LoVo (cell line): ENCODE measurements around the gene SNAP47.

ENCODE experiments used
- DNase-seq: peaks from one replicate; pipeline ENCODE4 v3.0.0-alpha.2; 2016; ENCODE audit warnings: low spot score

The SNAP47 gene

DNA sequence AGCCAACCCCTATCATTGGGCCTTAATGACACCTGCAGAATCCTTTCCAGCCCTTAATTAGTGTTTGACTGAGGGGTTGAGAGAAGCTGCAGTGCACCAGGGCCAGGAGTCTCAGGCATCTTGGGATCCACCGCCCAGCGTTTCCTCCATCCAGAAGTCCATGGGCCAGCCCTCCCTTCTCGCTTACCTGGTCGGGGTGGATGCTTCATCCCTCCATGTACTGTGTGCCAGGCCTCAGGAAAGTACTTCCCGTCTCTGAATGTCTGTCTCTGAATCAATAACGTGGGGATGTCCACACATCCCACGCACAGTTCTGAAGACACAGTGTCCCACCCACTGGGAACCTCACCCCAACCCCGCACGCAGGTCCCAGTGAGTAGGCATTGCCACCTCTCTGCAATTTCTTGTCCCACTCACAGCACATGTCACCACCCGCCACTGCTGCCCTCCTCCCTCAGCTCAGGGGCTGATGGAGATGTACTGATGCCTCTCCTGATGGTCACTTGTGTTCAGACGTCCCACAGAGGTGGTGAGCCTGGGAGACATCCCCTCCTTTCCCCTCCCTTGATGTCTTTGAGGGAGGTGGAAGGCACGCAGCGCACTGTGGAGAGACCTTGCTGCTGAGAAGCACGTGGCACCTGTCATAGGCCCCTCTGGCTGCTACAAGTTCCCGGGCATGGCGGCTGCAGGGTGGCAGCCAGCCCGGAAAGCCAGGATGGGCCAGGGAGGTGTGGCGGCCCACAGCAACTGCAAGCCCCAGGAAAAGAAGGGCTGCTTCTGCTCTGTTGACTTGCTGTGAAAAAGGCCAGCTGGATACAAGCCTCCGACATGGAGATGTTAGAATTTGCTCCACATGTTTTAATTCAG is 50.8 kb downstream of the SNAP47 start:
- DNase-seq, result no peak

DNA sequence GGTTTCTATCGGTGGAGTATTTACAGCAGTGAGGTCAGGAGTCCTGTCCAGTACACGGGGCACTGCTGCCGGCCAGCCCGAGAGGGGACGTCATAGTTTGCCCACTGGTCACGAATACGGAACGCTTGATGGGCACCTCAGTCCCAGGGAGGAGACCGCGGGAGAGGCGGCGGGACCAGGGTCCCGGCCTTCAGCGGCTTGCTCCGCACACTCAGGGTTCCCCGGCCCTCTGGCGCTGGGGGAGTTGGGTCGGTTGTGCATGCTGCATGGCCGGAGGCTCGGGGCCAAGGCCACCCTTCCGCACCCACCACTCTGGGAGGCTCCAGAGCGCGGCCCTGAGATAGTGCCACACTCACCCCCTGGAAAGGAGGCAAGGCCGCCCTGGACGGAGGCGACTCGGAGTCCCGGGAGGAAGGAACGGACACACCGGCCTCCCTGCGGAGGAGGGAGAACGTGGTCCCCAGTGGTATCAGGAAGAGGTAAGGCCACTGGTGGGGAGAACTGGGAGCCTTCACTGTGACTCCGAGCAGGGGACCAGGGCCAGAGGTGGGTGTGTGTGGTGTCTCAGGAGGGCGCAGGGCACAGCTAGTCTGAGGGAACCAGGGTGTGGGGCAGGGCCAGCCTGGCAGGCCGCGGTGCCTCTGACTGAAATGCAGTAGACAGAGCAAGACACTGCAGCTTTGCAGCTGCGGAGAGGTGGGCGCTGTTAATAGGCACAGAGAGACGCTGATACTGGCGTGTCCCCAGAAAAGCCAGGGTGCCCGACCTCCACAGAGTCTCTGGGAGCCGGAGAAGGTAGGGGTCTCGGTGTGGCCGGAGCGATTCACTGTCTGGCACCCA is 51.7 kb downstream of the SNAP47 start:
- DNase-seq, result no peak

DNA sequence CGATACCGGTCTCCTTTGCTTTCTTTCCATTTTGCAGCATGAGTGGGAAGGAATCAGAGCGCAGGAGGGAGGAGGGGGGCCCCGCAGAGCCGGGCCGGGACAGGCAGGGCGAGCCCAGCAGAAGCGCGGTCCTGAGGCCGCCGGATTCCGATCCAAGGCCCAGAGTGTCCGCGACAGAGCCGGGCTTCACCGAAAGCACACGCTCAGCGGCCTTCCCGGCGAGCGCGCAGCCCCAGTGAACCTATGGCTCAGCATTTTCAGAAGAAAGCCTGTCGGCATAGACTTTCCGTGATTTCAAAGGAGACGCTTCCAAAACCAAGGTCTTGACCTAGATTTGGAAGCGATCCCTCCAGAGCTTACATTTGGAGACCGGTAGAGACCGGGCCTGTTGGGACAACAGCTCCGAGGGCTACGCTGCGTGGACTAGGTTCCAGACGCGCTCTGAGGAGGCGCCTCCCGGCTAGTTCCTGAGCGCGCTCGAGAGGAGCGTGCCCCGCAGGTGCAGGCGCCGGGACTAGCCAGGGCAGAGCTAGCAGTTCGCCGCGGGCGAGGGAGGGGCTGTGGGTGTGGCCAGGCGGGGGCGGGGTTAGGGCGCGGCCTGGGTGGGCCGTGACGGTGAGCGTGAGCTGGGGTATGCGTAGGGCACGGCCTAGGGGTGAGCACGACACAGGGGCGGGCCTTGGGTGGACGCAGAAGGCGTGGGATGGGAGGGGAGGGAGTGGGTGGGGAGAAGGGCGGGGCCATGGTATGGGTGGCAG is 52.5 kb downstream of the SNAP47 start:
- DNase-seq, result peak; percentile 96

DNA sequence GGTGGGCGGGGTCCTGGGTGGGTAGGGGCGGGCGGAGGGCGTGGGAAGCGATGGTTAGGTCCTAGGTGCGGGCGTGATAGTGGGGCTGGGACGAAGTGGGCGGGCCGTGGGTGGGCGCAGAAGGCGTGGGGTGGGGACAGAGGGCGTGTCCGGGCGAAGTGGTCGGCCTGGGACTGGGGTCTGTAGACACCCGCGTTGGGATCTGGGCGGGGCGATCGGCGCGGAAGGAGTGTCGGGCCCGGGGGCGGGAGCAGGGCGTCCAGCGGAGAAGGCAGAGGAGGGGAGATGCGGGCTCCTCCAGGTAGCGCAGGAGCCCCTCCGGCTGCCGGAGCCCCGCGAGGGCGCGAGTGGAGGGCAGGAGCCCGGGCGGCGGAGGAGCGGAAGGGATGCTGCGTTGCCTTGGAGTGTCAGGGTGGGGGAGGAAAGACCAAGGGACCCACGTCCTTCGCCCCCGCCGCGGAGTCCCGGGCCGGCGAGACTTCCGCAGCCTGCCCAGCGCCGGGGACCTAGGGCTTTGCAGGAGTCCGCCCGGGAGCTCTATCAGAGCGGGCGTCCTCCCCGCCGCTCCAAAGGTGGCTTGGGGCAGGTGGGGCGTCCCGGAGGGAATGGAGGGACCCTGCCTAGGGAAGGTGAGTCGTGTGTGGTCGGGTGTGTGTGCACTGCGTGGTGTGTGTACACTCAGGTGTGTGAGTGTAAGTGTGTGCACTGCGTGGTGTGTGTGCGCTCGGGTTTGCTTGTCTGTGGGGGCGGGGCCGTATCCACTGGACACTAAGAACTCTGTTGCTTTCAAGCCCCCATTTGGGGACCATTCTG is 53.2 kb downstream of the SNAP47 start:
- peak; percentile 82 for DNase-seq

DNA sequence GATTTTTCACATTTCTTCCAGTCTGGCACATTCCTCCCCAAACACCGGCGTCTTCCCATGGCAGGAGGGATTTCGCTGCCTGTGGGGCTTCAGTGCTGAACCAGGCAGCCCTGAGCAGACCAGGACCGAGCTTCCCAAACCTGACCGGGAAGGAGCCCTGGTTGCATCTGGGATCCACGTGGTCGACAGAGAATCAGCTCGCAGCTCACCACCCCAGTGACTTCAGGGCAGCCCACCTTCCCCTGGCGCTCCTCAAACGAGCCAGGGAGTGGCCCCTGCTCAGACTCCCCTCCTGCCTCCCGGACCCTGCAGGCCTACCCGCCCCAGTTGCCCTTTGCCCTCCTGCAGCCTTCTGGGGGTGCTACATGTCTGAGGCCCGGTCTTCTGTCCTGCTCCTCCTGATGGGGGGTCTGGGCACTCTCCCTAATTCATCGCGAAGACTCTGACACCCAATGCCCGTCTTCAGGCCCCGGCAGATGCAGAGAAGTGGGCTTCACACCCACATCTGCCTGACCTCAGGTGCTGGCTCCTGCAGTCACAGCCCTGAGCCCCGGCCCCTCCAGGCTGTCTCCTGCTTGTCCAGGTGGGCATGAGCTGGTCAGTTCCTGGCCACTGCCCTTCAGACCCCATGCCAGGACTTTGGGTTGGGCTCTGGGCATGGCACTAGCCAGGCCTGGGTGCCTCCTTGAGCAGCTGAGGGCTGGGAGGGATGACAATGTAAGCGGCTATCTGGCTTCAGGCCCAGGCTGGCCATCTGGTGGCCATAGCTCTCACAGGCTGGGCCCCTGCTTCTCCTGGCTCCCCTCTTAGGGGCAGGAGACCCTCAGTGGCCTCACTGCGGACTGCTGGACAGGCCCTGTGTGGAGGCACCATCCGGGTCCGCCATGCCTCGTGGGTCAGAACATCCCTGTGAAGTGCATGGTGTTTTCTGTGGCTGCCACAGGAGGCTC is 54.1 kb downstream of the SNAP47 start:
- no peak for DNase-seq

DNA sequence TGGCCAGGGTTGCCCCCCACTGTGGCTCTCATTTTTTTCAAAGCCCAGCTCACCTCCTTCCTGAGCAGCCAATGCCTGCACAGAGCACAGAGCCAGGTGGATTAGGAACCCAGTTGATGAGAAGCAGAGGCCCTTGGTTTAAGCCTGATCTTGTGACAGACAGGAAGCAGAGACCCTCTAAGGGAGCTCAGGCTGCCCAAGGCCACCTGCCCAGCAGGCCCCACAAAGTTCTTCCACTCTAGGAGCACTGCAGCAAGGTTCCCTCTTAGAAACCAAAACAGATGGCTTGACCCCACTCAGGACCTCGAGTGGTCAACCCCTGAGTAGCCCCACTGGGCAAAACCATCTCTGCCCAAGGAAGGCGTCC is 54.8 kb downstream of the SNAP47 start:
- no peak for DNase-seq

DNA sequence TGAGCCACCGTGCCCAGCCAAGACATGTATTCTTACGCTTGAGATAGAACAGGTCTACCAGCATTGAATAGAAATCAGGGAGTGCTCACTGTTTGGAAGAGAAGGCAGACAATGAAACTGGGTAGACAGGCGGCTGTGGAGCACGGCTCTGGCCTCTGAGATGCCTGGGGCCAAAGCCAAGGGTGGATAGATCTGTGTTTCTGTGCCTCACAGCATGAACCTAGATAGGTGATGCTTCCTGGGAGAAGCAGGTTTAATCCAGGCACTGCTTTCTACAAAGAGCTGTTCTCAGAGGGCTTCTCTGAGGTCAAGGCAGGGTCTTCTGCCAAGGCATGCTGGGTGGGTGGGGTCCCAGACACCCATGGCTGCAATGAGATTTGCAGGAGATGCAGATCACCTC is 55.6 kb downstream of the SNAP47 start:
- DNase-seq, result no peak

DNA sequence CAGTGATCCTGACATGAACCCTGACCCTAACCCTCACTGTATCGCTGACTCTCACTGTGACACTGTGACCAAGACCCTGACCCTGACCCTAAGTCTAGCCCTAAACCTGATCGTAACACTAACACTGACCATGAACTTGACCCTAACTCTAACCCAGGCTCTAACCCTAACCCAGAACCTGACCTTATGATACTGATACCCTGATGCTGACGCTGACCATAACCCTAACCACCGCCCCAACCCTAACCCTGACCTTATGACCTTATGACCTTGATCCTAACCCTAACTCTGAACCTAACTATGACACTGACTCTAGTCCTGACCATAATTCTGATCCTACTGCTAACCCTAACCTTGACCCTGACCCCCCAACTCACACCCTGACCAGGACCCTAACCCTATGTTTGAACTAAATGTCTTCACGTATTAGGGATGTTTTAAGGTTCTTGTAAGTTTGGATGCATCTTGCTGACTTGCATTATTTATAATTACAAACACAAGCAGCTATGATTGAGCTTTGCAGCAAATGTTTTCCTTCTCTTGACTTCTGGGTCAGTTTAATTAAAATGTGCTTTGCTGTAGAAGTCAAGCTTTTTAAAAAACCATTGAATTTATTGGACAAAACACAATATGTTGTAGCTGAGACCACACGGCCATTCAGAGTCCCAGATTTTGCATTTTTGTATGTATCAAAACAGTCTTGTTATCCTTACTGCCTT is 56.3 kb downstream of the SNAP47 start:
- no peak for DNase-seq

DNA sequence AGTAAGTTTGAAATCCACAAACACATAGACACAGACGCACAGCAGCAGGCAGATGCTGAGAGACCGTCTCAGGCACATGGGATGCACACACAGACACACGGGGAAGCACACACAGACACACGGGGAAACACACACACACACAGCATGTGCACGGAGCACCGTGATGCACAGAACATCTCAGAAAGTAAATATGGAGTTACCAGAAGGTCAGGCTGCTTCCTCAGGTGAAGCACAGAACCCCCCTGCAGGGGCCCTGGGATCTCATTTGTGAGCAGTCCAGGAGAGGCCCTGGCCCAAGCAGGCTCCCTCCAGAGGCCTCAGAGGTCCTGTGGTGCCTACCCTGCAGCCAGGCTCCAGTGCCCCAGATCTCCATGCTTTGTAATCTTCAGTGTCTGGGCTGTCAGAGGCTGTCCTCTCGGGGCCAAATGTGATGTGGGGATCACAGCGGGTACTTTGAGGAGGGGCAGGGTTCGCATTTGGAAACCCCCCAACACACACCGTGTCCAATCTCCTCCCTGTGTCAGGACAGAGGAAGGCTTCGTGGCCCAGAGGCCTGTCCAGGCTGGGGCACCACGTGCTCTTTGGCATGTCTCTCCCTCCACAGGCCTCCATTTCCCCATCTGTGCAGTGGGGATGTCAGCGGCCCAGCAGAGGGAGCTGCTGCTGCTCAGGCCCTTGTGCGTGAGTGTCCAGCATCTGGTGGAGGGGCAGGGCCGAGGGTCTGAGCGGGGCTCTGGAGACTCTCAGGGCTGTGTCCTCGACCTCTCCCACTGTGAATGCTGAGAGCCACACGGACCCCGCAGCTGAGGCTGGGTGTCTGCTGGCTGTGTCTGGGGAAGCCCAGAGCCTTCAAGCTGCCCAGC is 57.2 kb downstream of the SNAP47 start:
- DNase-seq, result no peak

DNA sequence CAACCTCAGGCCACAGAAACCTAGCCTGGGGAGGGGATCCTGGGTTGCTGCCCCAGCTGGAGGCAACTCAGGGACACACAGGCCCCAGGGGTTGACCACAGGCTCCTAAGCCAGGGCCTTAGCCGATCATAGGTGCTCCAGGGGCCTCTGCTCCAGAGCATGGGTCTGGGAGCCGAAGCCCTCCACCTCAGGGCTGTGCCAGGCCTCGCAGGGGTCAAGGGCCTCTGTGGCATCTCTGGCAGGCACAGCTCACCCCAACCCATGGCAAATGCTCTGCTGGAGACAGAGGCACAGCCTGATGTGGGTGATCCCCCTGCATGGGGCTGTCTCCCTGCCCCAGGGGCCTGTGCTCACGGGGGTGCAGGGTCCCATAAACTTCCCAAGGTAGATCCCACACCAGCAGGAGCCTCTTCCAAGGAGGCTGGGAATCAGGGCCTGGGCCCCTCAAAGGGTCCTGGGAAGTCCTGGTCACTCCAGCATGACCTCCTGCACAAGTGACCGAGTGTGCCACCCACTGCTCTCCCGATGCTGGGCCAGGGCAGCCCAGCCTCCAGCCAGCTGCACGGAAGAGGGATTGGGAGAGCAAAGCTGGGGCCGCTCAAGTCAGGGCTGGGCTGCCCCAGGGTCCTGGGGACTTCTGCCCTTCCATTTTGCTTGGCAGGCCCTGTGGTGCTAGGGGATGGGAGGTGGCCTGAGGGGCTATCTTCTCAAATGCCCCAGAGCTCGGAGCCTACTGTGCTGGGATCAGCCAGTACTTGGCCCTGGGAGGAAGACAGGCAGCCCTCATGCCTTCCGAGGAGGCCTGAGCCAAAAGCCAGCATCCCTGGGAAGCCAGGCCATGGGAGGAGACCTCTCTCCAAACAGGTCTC is 58.1 kb downstream of the SNAP47 start:
- DNase-seq, result no peak

DNA sequence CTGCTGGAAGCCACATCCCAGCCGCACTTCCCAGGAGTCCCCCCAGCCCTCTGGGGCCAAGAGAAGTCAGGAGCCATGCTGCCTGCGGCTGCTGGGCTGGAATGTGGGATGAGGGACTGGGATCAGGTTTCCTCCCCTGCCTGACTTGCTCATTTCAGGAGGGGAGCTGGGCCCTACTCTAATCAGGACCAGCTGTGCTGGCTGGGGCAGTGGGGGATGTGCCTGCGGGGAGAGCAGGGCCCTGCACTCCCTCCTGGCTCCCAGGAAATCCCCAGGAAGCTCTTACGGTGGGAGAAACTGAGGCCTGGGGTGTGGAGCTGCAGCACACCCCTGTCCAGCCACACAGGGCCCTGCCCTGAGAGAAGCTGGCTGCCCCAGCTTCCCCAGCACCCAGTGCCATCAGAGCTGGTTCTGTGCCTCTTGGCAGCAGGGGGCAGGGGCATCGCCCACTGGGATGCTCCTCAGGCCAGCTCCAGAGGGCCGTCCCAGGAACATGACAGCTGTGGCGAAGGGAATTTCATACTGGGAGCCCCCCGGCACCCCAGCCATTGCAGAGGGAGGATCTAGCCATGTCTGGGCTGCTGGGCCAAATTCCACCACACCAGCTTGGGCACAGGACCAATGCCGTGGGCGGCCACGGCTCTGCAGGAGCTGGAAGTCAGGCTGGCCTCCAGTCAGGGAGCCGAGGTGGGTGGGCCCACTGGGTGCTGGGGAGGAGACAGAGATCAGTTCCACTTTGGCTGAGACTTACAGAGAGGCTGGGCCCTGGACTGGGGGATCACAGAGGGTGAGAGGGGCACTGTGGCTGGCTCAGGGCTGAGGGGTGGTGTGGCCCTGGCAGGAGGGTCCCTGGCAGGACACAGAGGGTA is 58.9 kb downstream of the SNAP47 start:
- no peak for DNase-seq

DNA sequence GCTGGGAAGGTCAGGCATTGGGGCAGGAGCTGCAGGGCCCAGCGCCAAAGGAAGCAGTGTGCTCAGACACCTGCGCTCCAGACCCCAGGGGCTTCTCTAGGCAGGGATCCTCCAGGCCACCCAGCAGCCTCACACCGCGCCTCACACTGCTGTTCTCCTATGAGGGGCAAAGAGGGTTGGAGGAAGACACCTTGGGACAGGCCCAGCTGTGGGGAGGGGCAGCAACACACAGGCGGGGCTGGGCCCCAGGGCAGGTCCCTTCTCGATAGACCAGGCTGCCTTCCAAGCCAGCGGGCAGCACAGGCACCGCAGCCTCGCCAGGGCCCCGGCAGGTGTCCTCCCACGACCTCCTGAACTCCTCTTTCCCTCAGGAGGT is 59.6 kb downstream of the SNAP47 start:
- DNase-seq, result no peak

DNA sequence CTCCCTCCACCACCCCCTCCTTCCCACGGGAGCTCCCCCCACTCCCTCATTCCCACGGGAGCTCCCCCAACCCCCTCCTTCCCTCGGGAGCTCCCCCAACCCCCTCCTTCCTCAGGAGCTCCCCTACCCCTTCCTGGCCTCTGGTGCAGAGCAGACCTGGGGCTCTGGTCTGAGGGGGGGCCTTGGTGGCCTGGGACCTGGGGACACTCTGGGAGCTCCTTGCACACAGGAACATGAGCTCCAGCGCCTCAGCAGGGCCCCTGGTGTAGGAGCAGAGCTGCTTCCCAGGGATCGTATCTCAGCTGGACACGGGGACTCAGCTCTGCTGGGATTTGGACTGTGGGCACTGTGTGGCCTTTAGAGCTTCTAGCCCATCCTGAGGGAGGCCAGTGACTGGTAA is 60.5 kb downstream of the SNAP47 start:
- no peak for DNase-seq

DNA sequence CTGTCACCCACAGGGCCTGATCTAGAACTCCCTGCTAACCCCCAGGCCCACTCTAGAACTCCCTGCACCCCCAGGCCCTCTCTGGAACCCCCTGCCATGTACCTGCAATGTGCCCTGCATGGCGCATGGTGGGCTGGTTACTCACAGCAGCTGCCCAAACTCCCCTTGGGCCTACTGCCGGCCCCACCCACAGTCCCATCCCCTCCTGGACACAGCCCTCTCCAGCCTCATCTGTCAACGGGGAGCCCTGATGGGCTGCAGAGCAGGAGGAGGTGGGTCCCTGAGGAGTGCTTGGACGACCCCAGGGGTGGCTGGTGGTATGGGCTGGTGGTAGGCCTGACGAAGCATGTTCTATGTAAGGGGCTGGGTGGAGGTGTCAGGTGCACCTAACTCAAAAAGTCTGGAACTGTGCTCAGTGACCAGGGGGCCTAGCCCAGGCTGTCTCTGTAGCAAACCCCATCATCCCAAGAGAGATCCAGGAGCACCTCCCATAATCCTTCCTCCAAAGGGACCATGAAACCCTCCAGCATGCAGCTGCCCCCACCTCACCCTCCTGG is 61.2 kb downstream of the SNAP47 start:
- no peak for DNase-seq

DNA sequence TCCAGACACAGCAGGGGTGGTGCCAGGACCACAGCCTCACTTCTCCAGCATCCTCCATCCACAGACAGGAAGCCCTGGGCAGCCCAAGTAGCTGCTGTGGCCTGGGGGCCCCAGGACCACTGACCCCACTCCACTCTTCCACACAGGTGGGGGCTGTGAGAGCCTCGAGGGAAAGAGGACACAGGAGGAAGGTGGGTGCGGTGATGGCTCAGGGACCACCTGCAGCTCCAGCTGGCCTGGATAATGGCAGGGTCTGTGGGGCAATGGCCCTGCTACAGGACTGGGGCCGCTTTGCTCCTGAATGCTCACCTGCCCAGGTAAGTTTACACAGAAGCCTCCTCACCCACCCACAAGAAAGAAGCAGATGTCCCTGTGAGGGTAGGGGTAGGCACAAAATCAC is 61.9 kb downstream of the SNAP47 start:
- DNase-seq, result no peak

DNA sequence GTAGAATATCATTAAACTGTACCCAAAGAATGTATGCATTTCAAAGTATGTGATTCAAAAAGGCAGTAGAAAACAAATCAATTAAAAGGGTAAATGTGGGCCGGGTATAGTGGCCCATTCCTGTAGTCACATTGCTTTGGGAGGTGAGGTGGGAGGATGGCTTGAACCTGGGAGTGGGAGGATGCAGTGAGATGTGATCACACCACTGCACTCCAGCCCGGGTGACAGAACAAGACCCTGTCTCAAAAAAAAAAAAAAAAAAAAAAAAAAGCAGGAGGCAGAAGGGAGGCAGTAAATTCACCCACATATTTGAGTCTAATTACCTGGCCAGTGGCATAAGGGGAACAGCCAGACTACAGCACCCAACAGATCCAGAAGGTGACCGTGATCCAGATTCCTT is 62.4 kb downstream of the SNAP47 start:
- no peak for DNase-seq
